Measurements from ENCODE around the gene IL1RAPL2. TPM values are rescaled to one million over a fixed set of nuclear protein-coding genes. Genes with fewer than 3 reads are reported as not detected.

The IL1RAPL2 gene
- total and polyA plus RNA-seq, 2 donors (not counting 1 experiment from before 2014, with no cell fraction given): not detected

GRCh38 chrX:105711805-105712204 is 1145.8 kb downstream of the IL1RAPL2 start:
- H3K4me1 ChIP-seq (ENCODE audit: control insufficient read depth in 2 of 2, insufficient read depth in 2 of 2, low read length in 2 of 2): no peaks in the 10 kb centered on the region
- no peak overlapping the region for H3K4me3 Mint-ChIP-seq

GRCh38 chrX:105715746-105716145 is 1149.7 kb downstream of the IL1RAPL2 start:
- intact Hi-C loops (cut with micrococcal nuclease): no loop called here
- ATAC-seq (ENCODE audit: low read depth) (no peak), DNase-seq (no peak)
- no peaks in the 10 kb centered on the region for H3K4me1 ChIP-seq (ENCODE audit: control insufficient read depth in 2 of 2, insufficient read depth in 2 of 2, low read length in 2 of 2)
- H4K20me1 ChIP-seq (ENCODE audit: control insufficient read depth, insufficient read depth, low read length, poor library complexity, severe bottlenecking): no peaks in the 10 kb centered on the region
- no peak overlapping the region for H3K4me2 ChIP-seq (replicated peaks; ENCODE audit: low read depth, low read length, poor library complexity, severe bottlenecking)
- no peak overlapping the region for H3K9ac ChIP-seq (ENCODE audit: low read length)
- H3K27me3 ChIP-seq (replicated peaks in 1 of 4; ENCODE audit: control extremely low read depth in 1 of 4, control insufficient read depth in 3 of 4, insufficient read depth in 4 of 4, low read length in 3 of 4): no peaks in the 10 kb centered on the region
- Mint-ChIP-seq H3K27me3 (no peaks in the 10 kb centered on the region), H3K4me1 (no peaks in the 10 kb centered on the region), H3K4me3 (no peak overlapping the region), H3K9me3 (ENCODE audit: insufficient read depth) (no peaks in the 10 kb centered on the region), H3K27ac (no peak overlapping the region)
- no peak for TF ChIP-seq EZH2 (IDR thresholded peaks at IDR 0.05; ENCODE audit: borderline replicate concordance, insufficient read depth, low read depth, low read length, poor library complexity, severe bottlenecking)
- TF ChIP-seq, protein P1, sequence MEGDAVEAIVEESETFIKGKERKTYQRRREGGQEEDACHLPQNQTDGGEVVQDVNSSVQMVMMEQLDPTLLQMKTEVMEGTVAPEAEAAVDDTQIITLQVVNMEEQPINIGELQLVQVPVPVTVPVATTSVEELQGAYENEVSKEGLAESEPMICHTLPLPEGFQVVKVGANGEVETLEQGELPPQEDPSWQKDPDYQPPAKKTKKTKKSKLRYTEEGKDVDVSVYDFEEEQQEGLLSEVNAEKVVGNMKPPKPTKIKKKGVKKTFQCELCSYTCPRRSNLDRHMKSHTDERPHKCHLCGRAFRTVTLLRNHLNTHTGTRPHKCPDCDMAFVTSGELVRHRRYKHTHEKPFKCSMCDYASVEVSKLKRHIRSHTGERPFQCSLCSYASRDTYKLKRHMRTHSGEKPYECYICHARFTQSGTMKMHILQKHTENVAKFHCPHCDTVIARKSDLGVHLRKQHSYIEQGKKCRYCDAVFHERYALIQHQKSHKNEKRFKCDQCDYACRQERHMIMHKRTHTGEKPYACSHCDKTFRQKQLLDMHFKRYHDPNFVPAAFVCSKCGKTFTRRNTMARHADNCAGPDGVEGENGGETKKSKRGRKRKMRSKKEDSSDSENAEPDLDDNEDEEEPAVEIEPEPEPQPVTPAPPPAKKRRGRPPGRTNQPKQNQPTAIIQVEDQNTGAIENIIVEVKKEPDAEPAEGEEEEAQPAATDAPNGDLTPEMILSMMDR (IDR thresholded peaks at IDR 0.05): no peak
- H3K4me3 ChIP-seq (ENCODE audit: control extremely low read depth in 1 of 5, extremely low read depth in 1 of 5, insufficient read depth in 1 of 5, low read depth in 2 of 5, low read length in 4 of 5): no peak overlapping the region
- H3K36me3 ChIP-seq (replicated peaks in 1 of 2; ENCODE audit: control extremely low read depth in 1 of 2, control insufficient read depth in 1 of 2, extremely low read depth in 1 of 2, insufficient read depth in 2 of 2, low read length in 1 of 2): no peaks in the 10 kb centered on the region
- no peaks in the 10 kb centered on the region for H3K79me2 ChIP-seq (ENCODE audit: control insufficient read depth, insufficient read depth, low read length)
- CTCF ChIA-PET: no interaction called here
- no peak overlapping the region for H2AFZ ChIP-seq (ENCODE audit: insufficient read depth, low read depth, low read length, poor library complexity, severe bottlenecking)
- H3K27ac ChIP-seq (ENCODE audit: low read length in 2 of 2): no peak overlapping the region
- H3K9me3 ChIP-seq (ENCODE audit: control extremely low read depth in 1 of 3, control insufficient read depth in 2 of 3, insufficient read depth in 1 of 3, low read length in 2 of 3): no peaks in the 10 kb centered on the region
- POLR2A ChIA-PET: no interaction called here

More at GRCh38 chrX:105711805-105712204, 1145.8 kb downstream of the IL1RAPL2 start:
- ATAC-seq (ENCODE audit: low read depth): no peak
- Histone ChIP-seq H4K20me1 (ENCODE audit: control insufficient read depth, insufficient read depth, low read length, poor library complexity, severe bottlenecking) (no peaks in the 10 kb centered on the region), H2AFZ (ENCODE audit: insufficient read depth, low read depth, low read length, poor library complexity, severe bottlenecking) (no peak overlapping the region), H3K36me3 (replicated peaks in 1 of 2; ENCODE audit: control extremely low read depth in 1 of 2, control insufficient read depth in 1 of 2, extremely low read depth in 1 of 2, insufficient read depth in 2 of 2, low read length in 1 of 2) (no peaks in the 10 kb centered on the region), H3K79me2 (ENCODE audit: control insufficient read depth, insufficient read depth, low read length) (no peaks in the 10 kb centered on the region), H3K9me3 (ENCODE audit: control extremely low read depth in 1 of 3, control insufficient read depth in 2 of 3, insufficient read depth in 1 of 3, low read length in 2 of 3) (no peaks in the 10 kb centered on the region), H3K27ac (ENCODE audit: low read length in 2 of 2) (no peak overlapping the region), H3K4me3 (ENCODE audit: control extremely low read depth in 1 of 5, extremely low read depth in 1 of 5, insufficient read depth in 1 of 5, low read depth in 2 of 5, low read length in 4 of 5) (no peak overlapping the region), H3K9ac (ENCODE audit: low read length) (no peak overlapping the region), H3K27me3 (replicated peaks in 1 of 4; ENCODE audit: control extremely low read depth in 1 of 4, control insufficient read depth in 3 of 4, insufficient read depth in 4 of 4, low read length in 3 of 4) (no peaks in the 10 kb centered on the region), H3K4me2 (replicated peaks; ENCODE audit: low read depth, low read length, poor library complexity, severe bottlenecking) (no peak overlapping the region)
- no peaks in the 10 kb centered on the region for H3K27me3 Mint-ChIP-seq
- CTCF ChIA-PET: no interaction called here
- H3K9me3 Mint-ChIP-seq (ENCODE audit: insufficient read depth): no peaks in the 10 kb centered on the region
- H3K27ac Mint-ChIP-seq: no peak overlapping the region
- no peak for DNase-seq
- POLR2A ChIA-PET: no interaction called here
- TF ChIP-seq EZH2 (IDR thresholded peaks at IDR 0.05; ENCODE audit: borderline replicate concordance, insufficient read depth, low read depth, low read length, poor library complexity, severe bottlenecking): no peak
- TF ChIP-seq, protein P1 (IDR thresholded peaks at IDR 0.05): no peak
- intact Hi-C loops (cut with micrococcal nuclease): no loop called here
- no peaks in the 10 kb centered on the region for H3K4me1 Mint-ChIP-seq

Measured in B cell (primary cell).